ENCODE results near the gene JPH4. TPM values are rescaled to one million over a fixed set of nuclear protein-coding genes. Genes with fewer than 3 reads are reported as not detected.
"Not testable (repeated sequence)": the region's sequence is repeated elsewhere in the genome, so short reads cannot be mapped to it uniquely, and the experiment has no call there.

Gene JPH4
- total RNA-seq, 1 experiment from 2014 or later = 6.8 TPM

- H3K27ac ChIP-seq (ENCODE audit: insufficient read length, low read depth, low read length); H2BK15ac ChIP-seq (ENCODE audit: low read depth, low read length); H3K9me3 ChIP-seq (ENCODE audit: control insufficient read depth, low read depth, low read length); H3K4ac ChIP-seq (ENCODE audit: low read depth, low read length); H2BK5ac ChIP-seq (ENCODE audit: insufficient read length, low read length); H3K79me2 ChIP-seq (ENCODE audit: insufficient read depth, low read length); H4K20me1 ChIP-seq (ENCODE audit: control insufficient read depth, insufficient read depth, insufficient read length); H2AFZ ChIP-seq (ENCODE audit: low read length); H3K4me1 ChIP-seq (ENCODE audit: insufficient read depth, low read length); H2BK120ac ChIP-seq (ENCODE audit: low read depth, low read length, poor library complexity, severe bottlenecking); H4K91ac ChIP-seq (ENCODE audit: insufficient read length, low read depth, low read length); H3K36me3 Mint-ChIP-seq (ENCODE audit: insufficient read depth in 1 of 3, low read depth in 3 of 3); H3K27ac Mint-ChIP-seq; H3K56ac ChIP-seq (ENCODE audit: insufficient read length, low read depth, low read length); H4K5ac ChIP-seq (ENCODE audit: insufficient read length, low read depth, low read length); H3K4me2 ChIP-seq (ENCODE audit: insufficient read depth, insufficient read length, low read length); H3K4me3 Mint-ChIP-seq; H2AK5ac ChIP-seq (ENCODE audit: insufficient read length, low read length); H3K23ac ChIP-seq (ENCODE audit: insufficient read length, low read depth, low read length); H2BK12ac ChIP-seq (ENCODE audit: insufficient read length, low read depth, low read length); H2BK20ac ChIP-seq (ENCODE audit: low read depth, low read length, poor library complexity, severe bottlenecking); H4K8ac ChIP-seq (replicated peaks; ENCODE audit: insufficient read length, low read depth, low read length); H3K23me2 ChIP-seq (ENCODE audit: insufficient read length, low read depth, low read length, poor library complexity, severe bottlenecking); DNase-seq; H3K18ac ChIP-seq (ENCODE audit: insufficient read length, low read depth, low read length); H3T11ph ChIP-seq (ENCODE audit: low read length); H3K14ac ChIP-seq (ENCODE audit: insufficient read depth, low read length); H3K79me1 ChIP-seq (ENCODE audit: insufficient read depth, low read depth, low read length, poor library complexity, severe bottlenecking); H3K9ac ChIP-seq (ENCODE audit: extremely low read depth, insufficient read length, low read length); H3K27me3 ChIP-seq (ENCODE audit: insufficient read depth, low read length): not testable (repeated sequence)
- H3K4me1 Mint-ChIP-seq = peaks cover 7 to 23% of the 10 kb centered on the region in 2 experiments; a peak in 3 of 4 replicates
- H3K9me3 Mint-ChIP-seq = peaks cover 3 to 12% of the 10 kb centered on the region in 2 experiments; a peak in 4 of 5 replicates
- no CpG with 5 or more reads among the region's 25 CpGs for WGBS (ENCODE audit: extremely low coverage, insufficient read length, low lambda C conversion rate)
- peaks cover 43% of the 10 kb centered on the region for H3K27me3 Mint-ChIP-seq (ENCODE audit: low read depth)
Observed at GRCh38 chr14:23583761-23584526, 5.4 kb upstream of the JPH4 start.

Data from H9 (cell line).